RPMI8226 (cell line): Measurements from ENCODE around the gene IL17REL.
"Not testable (repeated sequence)": the region's sequence is repeated elsewhere in the genome, so short reads cannot be mapped to it uniquely, and the experiment has no call there.

Source experiments
- DNase-seq: peaks from one replicate; pipeline ENCODE4 v3.0.0-alpha.2; 2015

The IL17REL gene

DNA sequence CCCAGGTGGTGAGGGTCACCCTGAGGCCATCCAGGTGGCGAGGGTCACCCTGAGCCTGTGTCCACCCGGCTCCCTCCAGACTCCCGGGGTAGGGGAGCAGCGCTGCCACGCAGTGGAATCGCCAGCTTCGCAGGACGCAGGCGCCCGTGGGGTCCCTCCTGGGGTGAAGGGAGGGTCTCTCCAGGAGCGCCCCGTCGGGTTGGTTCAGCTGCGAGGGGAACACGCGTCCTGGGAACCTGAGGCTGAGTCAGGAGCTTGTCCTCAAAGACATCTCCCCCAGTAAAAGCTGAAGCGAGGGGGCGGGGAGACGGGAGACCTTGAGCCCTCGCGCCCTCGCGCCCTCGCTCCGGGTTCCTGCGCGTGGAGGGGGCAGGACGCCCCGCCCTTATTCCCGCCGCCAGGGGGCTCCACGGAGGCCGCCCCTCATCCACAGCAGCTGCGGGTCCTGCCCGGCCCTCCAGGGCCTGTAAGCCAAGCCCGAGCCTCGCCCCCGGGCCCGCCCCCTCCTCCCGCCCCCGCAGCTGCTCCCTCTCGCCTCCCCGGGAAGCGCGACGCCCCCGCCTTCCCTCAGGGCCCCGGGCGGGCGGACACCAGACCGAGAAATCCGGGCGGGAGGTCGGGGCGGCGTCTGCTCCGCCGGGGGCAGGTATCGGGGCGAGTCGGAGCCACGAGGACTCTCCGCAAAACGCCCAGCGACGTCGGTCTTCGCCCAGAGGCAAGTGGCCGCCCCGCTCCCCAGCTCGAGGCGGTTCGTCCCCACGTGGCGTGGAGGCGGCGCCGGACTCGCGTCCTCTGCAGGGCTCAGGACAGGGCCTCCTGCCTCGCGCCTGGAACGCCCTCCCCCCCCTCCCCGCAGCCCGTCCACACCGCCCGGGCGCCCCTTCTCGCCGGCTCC is 29.2 kb downstream of the IL17REL start:
- no peak for DNase-seq

GRCh38 chr22:49981799-49982198 is 30.8 kb downstream of the IL17REL start:
- not testable (repeated sequence) for DNase-seq

DNA sequence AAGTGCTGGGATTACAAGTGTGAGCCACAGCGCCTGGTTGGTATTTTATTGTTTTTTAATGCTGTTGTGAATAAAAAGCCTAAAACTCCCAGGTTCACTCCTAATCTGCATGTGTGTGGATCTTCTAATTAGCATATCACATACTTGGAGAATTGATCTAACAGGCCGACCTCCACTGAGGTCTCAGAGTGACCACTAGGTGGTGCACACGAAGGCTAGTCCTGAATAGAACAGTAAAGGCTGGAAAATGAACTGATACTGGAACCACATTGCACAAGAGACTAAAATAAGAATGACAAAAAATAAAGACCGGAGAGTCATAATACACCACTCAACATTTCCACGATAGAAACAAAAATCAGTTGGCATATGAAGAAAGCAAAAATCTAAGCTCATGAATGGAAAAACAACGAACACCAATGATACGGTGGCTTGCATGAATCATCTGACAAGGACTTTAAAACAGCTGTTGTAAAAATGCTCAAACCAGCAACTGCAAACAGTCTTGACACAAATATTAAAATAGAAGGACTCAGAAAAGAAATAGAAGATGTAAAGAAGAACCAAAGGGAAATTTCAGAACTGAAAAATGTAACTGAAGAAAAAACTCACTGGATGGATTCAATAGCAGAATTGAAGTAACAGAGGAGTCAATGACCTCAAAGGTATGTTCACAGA is 32.8 kb downstream of the IL17REL start:
- DNase-seq: peak; percentile 76

- DNase-seq: no peak
These were observed 35.0 kb downstream of the IL17REL start for GRCh38 chr22:49977578-49977977.

GRCh38 chr22:49976439-49977175 is 36.0 kb downstream of the IL17REL start:
- DNase-seq: peak; percentile 55

DNA sequence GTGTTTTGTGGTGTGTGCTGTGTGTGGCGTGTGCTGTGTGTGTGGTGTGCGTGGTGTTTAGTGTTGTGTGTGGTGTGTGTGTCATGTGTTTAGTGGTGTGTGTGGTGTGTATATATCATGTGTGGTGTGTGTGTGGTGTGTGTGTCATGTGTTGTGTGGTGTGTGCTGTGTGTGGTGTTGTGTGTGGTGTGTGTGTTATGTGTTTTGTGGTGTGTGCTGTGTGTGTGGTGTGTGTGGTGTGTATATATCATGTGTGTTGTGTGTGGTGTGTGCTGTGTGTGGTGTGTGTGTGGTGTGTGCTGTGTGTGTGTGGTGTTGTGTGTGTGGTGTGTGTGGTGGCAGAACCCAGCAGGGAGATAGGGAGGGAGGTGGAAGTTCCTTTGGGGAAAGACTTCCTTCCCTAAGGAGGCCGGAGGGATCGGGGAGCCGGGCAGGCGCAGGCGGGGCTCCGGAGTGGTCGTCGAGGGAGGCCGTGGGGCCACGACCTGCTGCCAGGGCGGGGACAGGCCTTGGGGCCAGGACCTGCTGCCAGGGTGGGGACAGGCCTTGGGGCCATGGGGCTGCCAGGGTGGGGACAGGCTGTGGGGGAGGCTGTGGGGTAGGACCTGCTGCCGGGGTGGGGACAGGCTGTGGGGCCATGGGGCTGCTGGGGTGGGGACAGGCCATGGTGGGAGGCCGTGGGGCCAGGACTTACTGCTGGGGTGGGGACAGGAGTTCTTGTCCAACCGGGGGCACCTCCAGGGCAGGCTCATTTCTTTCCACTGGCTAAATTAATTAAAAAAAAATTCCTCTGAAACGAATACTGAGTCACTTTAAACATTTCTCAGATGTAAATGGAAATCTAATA is 36.8 kb downstream of the IL17REL start:
- DNase-seq: peak; percentile 38

DNA sequence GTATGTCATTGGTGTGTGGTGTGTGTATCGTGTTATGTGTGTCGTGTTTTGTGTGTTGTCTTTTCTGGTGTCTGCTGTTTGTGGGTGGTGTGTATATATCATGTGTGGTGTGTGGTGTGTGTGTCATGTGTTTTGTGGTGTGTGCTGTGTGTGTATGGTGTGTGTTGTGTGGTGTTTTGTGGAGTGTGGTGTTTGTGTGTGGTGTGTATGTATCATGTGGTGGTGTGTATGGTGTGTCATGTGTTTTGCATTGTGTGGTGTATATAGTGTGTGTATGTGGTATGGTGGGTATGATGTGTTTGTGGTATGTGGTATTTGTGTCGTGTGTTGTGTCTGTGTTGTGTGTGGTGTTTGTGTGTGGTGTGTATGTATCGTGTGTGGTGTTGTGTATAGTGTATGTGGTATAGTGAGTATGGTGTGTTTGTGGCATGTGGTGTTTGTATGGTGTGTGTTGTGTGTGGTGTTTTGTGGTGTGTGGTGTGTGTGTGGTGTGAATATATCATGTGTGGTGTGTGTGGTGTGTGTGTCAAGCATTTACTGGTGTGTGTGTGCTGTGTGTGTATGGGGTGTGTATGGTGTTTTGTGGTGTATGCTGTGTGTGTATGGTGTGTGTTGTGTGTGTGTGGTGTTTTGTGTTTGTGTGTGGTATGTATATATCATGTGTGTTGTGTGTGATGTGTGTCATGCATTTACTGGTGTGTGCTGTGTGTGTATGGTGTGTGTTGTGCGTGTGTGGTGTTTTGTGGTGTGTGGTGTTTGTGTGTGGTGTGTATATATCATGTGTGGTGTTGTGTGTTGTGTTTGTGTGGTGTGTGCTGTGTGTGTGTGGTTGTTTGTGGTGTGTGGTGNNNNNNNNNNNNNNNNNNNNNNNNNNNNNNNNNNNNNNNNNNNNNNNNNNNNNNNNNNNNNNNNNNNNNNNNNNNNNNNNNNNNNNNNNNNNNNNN is 39.3 kb downstream of the IL17REL start:
- DNase-seq: no peak

DNA sequence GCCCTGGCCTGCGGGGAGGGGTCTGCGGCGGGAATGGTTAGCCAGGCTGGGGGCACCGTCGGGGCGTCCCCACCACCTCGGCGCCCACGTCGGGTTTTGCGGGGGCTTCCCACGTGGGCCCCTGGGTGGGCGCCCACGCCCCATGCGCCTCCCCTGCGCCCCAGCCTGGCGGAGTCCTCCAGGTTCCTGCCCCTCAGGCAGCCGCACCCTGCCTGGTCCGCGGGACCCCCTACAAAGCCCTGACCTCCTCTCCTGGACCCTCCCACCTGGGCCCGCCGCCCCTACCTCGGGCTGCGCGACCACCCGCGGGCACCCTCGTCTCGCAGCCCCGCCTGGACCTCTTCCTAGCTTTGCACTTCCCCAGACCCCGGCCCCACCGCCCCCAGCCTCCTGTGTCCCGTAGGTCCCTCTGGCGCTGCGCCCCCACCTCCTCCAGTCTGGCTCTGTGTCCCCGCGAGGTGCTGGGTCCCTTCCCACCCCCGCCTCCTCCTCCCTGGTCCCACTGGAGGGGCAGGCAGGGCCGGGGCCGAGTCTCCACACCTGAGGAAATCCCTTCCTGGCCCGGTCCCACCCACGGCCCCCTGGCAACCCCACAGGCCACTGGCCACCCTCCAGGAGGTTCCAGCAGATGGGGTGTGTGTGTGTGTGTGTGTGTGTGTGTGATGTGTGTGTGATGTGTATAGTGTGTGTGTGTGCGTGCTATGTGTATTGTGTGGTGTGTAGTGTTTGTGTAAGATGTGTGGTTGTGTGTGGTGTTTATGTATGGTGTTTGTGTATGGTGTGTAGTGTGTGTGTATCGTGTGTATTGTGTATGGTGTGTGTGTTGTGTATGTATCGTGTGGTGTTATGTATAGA is 40.2 kb downstream of the IL17REL start:
- DNase-seq: no peak

- peak; percentile 81 for DNase-seq
These were observed 41.1 kb downstream of the IL17REL start for GRCh38 chr22:49971232-49972162.

GRCh38 chr22:49970528-49971231 is 41.9 kb downstream of the IL17REL start:
- peak; percentile 99 for DNase-seq

- no peak for DNase-seq
These were observed 42.6 kb downstream of the IL17REL start for GRCh38 chr22:49969751-49970527.

- DNase-seq: no peak
These were observed 43.5 kb downstream of the IL17REL start for GRCh38 chr22:49968831-49969661.

DNA sequence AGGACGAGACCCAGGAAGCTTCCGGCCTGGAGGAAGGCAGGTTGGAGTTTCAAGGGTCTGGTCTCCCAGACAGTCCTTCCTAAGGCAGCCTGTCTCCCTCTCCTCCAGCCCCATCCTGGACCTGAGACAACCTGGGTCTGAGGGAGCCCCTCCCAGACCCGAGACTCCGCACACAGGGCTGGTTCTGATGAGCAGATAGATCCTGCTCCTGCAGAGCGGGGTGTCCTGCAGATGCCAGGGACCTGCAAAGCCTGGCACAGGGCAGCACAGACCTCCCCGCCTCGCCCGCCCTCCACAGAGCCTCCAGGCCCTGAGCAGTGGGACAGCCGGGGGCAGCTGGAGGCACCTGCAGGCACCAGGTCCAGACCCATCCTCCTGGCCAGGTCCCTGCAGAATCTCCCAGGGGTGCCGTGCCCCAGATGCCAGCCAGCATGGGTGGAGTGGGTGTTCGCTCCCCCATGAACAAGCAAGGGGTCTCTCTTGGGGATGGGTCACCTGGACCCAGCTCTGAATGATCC is 44.2 kb downstream of the IL17REL start:
- no peak for DNase-seq

DNA sequence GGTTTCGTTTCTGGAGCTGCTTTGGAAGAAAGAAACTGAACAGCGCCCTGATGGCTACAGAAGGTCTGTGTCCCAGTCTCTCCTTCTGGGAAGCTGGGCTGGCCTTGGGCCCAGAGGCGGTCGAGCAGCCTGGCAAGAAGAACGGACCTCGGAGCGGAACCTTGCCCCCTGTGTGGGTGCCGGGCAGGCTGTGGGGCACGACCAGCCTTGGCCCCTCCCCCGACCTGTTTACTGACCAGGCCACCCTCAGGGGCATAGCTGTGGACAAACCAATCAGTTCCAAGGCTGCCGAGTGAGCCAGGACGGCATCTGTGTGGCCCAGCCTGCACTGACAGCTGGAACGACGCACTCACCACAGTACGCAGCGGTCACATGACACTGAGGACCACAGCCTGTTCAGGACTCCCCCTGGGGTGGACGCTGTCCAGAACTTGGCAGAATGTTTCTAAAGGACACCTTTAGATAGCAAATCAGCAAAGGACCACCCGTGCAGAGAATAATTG is 44.8 kb downstream of the IL17REL start:
- DNase-seq: peak; percentile 34

DNA sequence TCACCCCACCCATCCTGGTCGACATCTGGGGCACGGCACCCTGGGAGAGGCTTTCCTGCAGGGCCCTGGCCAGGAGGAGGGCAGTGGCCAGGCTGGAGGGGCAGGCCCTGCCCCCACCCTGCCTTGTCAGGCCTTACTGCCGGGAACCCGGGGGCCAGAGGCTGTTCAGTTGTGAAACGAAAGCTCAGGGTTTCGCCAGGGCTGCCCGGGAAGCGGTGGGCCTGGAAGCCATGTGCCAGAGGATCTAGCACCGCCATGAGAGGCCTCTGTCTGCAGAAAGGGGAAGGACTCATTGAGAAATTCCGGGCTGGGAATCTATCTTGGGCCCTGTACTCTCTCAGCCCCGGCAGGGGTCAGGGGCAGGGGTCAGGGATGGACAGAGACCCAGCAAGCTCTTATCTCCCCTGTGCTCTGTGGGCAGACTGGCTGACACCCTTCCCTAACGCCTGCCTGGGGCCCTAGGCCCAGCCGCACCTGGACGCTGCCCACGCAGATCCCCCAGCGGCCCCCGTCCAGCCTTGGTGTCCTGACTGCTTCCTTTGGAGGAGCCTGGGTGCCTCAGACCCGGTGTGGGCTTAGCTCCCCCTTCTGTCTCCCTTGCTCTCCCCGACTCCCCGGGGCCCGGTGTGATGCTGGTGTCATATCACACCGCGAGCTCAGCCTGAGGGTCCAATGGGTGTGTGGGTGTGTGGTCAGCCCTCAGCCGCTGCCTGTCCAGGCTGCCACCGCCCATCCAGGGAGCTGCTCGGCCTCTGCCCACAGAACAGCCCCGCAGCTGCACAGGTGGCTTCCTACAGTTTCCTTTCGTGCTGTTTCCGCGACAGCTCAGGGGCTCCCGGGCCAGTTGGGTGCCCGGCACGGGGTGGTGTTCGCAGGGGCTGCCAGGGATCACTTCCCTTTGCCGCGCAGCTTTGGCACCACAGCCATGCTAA is 45.5 kb downstream of the IL17REL start:
- DNase-seq: peak; percentile 90
